Natural killer cell (primary cell): Measurements from ENCODE around the gene PCSK5. TPM values are rescaled to one million over a fixed set of nuclear protein-coding genes. Genes with fewer than 3 reads are reported as not detected.

Experiments used
- ATAC-seq, 3 donors: fragments of 150-1000 bp in 2 of 3; fragments of 200-7000 bp in 1 of 3; cut with Tn5 transposase; 1 replicate in 1 of 3; 2 replicates in 2 of 3; pipeline ENCODE4 v1.10.0; 2021; ENCODE audit warnings: mild to moderate bottlenecking in 2 of 3, moderate library complexity in 2 of 3
- DNase-seq, 2 donors: peaks; one replicate each; pipeline versions ENCODE4 v3.0.0 to v3.0.0-alpha.2; 2013 to 2021; ENCODE audit warnings: mixed read lengths in 1 of 2
- H3K27ac ChIP-seq: one replicate; pipeline ENCODE4 v1.5.1; 2013; ENCODE audit warnings: mild to moderate bottlenecking, low read length
- H3K27me3 ChIP-seq: one replicate; pipeline ENCODE4 v1.6.1; 2013; ENCODE audit warnings: low read length; ENCODE audit not compliant: control insufficient read depth, insufficient read depth
- H3K36me3 ChIP-seq: one replicate; pipeline ENCODE4 v1.6.1; 2013; ENCODE audit warnings: low read length; ENCODE audit not compliant: control insufficient read depth, insufficient read depth
- H3K4me1 ChIP-seq: one replicate; pipeline ENCODE4 v1.6.1; 2013; ENCODE audit warnings: low read length; ENCODE audit not compliant: control insufficient read depth, insufficient read depth
- H3K4me3 ChIP-seq: one replicate; pipeline ENCODE4 v1.5.1; 2013; ENCODE audit warnings: low read length
- H3K9me3 ChIP-seq: one replicate; pipeline ENCODE4 v1.6.1; 2013; ENCODE audit warnings: low read length; ENCODE audit not compliant: control insufficient read depth, insufficient read depth
- H3K27ac Mint-ChIP-seq, 2 donors: one replicate each; pipeline ENCODE4 v1.8.0; 2022; ENCODE audit warnings: mild to moderate bottlenecking in 2 of 2, mixed read lengths in 2 of 2, moderate library complexity in 1 of 2
- H3K27me3 Mint-ChIP-seq, 2 donors: one replicate each; pipeline ENCODE4 v1.8.0; 2022; ENCODE audit warnings: low read depth in 2 of 2, mixed read lengths in 2 of 2
- H3K36me3 Mint-ChIP-seq: one replicate; pipeline ENCODE4 v1.8.0; 2022; ENCODE audit warnings: mixed read lengths
- H3K4me1 Mint-ChIP-seq, 2 donors: one replicate each; pipeline ENCODE4 v1.8.0; 2022; ENCODE audit warnings: mixed read lengths in 2 of 2
- H3K4me3 Mint-ChIP-seq: one replicate; pipeline ENCODE4 v1.8.0; 2022; ENCODE audit warnings: mild to moderate bottlenecking, moderate library complexity, mixed read lengths
- H3K9me3 Mint-ChIP-seq, 2 donors: one replicate each; pipeline ENCODE4 v1.8.0; 2022; ENCODE audit warnings: mixed read lengths in 2 of 2
- WGBS: methylation state at CpG from one replicate; pipeline ENCODE4 v1.1.7; 2013; ENCODE audit warnings: missing lambda C conversion rate; ENCODE audit not compliant: insufficient coverage; 5-methylcytosine and 5-hydroxymethylcytosine counted together
- intact Hi-C: fragments of 100-400 bp; cut with micrococcal nuclease; formaldehyde crosslinking; loops from one replicate; pipeline ENCODE4 v1.14.2; 2022
- total RNA-seq, 4 donors: library from RNA; stranded (reverse); fragments of 120-200 nt in 1 of 4; gene quantifications; one replicate each; pipeline versions ENCODE4 v1.2.3 to v1.2.4, GENCODE V29; 2013 to 2022
- TF ChIP-seq, protein P1 (sequence below): fragments of 200-600 bp; IDR thresholded peaks from one replicate; pipeline ENCODE4 v1.8.0; 2022; ENCODE audit warnings: antibody characterized with exemption

Gene PCSK5
- total RNA-seq, 3 donors from 2014 or later (not counting 1 experiment from before 2014, with no cell fraction given), result 2.4 to 13.2 (median 5.7) TPM

DNA sequence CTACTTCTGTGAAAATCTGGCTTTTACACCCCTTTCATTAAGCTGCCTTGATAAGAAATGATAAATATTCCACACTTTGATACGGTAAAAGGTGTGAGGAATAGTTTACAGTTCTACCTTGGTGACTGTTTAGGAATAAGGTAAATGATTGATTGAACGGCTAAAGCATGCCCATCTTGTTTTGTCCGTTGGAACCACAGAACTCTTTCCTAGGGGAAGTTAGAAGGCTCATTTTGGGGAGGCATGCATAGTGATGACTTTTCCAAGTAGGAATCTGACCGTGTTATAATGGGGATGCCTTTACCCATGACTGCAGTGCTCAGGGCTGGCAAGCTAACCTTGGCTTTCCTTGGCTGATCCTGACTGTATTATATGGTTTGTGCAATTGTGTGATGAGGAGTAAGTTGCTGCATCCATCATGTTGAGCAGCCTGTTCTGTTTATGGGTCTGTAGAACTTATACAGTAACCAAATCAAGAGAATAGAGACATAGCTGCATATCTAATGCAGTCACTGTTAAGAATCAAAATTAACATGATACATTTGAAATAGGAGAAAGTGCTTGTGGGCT is 24.5 kb downstream of the PCSK5 start:
- Histone ChIP-seq H3K4me1 (no peaks in the 10 kb centered on the region), H3K9me3 (no peaks in the 10 kb centered on the region), H3K4me3 (no peak overlapping the region), H3K27ac (no peak overlapping the region), H3K36me3 (no peaks in the 10 kb centered on the region), H3K27me3 (no peaks in the 10 kb centered on the region)
- no peak overlapping the region for H3K4me3 Mint-ChIP-seq
- intact Hi-C loops, result no loop called here
- ATAC-seq (no peak), DNase-seq (no peak)
- WGBS, result 85% methylated on average over 4 of the region's 4 CpGs
- H3K27ac Mint-ChIP-seq, result no peak overlapping the region
- no peaks in the 10 kb centered on the region for H3K36me3 Mint-ChIP-seq
- peaks cover 0 to 6% of the 10 kb centered on the region in 2 donors for H3K27me3 Mint-ChIP-seq
- H3K9me3 Mint-ChIP-seq, result no peaks in the 10 kb centered on the region
- H3K4me1 Mint-ChIP-seq, result peaks cover 0 to 4% of the 10 kb centered on the region in 2 donors
- TF ChIP-seq, protein P1, sequence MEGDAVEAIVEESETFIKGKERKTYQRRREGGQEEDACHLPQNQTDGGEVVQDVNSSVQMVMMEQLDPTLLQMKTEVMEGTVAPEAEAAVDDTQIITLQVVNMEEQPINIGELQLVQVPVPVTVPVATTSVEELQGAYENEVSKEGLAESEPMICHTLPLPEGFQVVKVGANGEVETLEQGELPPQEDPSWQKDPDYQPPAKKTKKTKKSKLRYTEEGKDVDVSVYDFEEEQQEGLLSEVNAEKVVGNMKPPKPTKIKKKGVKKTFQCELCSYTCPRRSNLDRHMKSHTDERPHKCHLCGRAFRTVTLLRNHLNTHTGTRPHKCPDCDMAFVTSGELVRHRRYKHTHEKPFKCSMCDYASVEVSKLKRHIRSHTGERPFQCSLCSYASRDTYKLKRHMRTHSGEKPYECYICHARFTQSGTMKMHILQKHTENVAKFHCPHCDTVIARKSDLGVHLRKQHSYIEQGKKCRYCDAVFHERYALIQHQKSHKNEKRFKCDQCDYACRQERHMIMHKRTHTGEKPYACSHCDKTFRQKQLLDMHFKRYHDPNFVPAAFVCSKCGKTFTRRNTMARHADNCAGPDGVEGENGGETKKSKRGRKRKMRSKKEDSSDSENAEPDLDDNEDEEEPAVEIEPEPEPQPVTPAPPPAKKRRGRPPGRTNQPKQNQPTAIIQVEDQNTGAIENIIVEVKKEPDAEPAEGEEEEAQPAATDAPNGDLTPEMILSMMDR, result no peak

GRCh38 chr9:75918154-75918553 is 27.7 kb downstream of the PCSK5 start:
- H3K36me3 Mint-ChIP-seq, result no peaks in the 10 kb centered on the region
- Histone ChIP-seq H3K36me3 (no peaks in the 10 kb centered on the region), H3K27ac (no peak overlapping the region), H3K9me3 (no peaks in the 10 kb centered on the region), H3K4me1 (no peaks in the 10 kb centered on the region), H3K27me3 (no peaks in the 10 kb centered on the region), H3K4me3 (no peak overlapping the region)
- 73% methylated on average over 2 of the region's 3 CpGs for WGBS
- no peak overlapping the region for H3K4me3 Mint-ChIP-seq
- no peak for ATAC-seq
- no peak overlapping the region for H3K27ac Mint-ChIP-seq
- H3K9me3 Mint-ChIP-seq, result no peaks in the 10 kb centered on the region
- peaks cover 3 to 7% of the 10 kb centered on the region in 2 donors for H3K27me3 Mint-ChIP-seq
- intact Hi-C loops, result no loop called here
- no peak for DNase-seq
- TF ChIP-seq, protein P1, result no peak
- peaks cover 0 to under 1% of the 10 kb centered on the region in 2 donors for H3K4me1 Mint-ChIP-seq

DNA sequence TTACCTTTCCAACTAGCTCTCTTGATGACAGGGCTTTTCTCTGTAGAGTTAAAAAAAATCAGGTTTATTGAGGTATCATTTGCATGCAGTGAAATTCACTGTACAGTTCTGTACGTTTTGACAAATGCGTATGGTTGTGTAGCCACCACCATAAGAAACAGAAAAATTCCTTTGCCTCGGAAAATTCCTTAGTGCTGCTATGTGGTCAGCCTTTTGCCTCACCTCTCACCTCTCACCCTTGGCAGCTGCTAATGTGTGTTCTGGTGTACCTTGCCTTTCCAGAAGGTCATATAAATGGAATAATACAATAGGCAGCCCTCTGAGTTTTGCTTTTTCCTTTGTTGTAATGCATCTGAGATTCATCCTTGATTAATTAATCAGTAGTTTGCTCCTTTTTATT is 28.4 kb downstream of the PCSK5 start:
- Mint-ChIP-seq H3K9me3 (no peaks in the 10 kb centered on the region), H3K4me3 (no peak overlapping the region), H3K27ac (no peak overlapping the region), H3K27me3 (peaks cover 6 to 7% of the 10 kb centered on the region in 2 donors), H3K36me3 (no peaks in the 10 kb centered on the region), H3K4me1 (no peaks in the 10 kb centered on the region)
- Histone ChIP-seq H3K4me3 (no peak overlapping the region), H3K36me3 (no peaks in the 10 kb centered on the region), H3K27me3 (no peaks in the 10 kb centered on the region), H3K27ac (no peak overlapping the region), H3K9me3 (no peaks in the 10 kb centered on the region), H3K4me1 (no peaks in the 10 kb centered on the region)
- WGBS, result 93% methylated on average over 3 of the region's 3 CpGs
- ATAC-seq (no peak), DNase-seq (no peak)
- intact Hi-C loops, result no loop called here
- TF ChIP-seq, protein P1, result no peak
